ENCODE measurements around the gene SPATA13.

The SPATA13 gene

GRCh38 chr13:24299488-24300114 lies 139.1 kb downstream of the SPATA13 start:
- Histone ChIP-seq H3K9me3 (no peaks in the 10 kb centered on the region), H3K36me3 (peaks cover 100% of the 10 kb centered on the region), H3K4me1 (ENCODE audit: control insufficient read depth in 1 of 2, insufficient read depth in 1 of 2, low read depth in 1 of 2, low read length in 1 of 2) (no peaks in the 10 kb centered on the region), H3K27ac (no peak overlapping the region), H3K27me3 (no peaks in the 10 kb centered on the region), H3K4me3 (ENCODE audit: low read depth in 1 of 2, low read length in 1 of 2) (no peak overlapping the region)
- TF ChIP-seq CTCF (IDR thresholded peaks at IDR 0.05), result no peak

- Histone ChIP-seq H3K4me1 (ENCODE audit: control insufficient read depth in 1 of 2, insufficient read depth in 1 of 2, low read depth in 1 of 2, low read length in 1 of 2) (no peaks in the 10 kb centered on the region), H3K27me3 (no peaks in the 10 kb centered on the region), H3K9me3 (no peaks in the 10 kb centered on the region), H3K36me3 (peaks cover 99% of the 10 kb centered on the region), H3K4me3 (ENCODE audit: low read depth in 1 of 2, low read length in 1 of 2) (no peak overlapping the region), H3K27ac (no peak overlapping the region)
- TF ChIP-seq CTCF (IDR thresholded peaks at IDR 0.05), result no peak
These were observed 140.9 kb downstream of the SPATA13 start for GRCh38 chr13:24301434-24301833.

- no peak for TF ChIP-seq CTCF (IDR thresholded peaks at IDR 0.05)
- no peak overlapping the region for H3K4me3 ChIP-seq (ENCODE audit: low read depth in 1 of 2, low read length in 1 of 2)
- no peaks in the 10 kb centered on the region for H3K9me3 ChIP-seq
- H3K27ac ChIP-seq, result no peak overlapping the region
- H3K36me3 ChIP-seq, result peaks cover 94% of the 10 kb centered on the region
- H3K4me1 ChIP-seq (ENCODE audit: control insufficient read depth in 1 of 2, insufficient read depth in 1 of 2, low read depth in 1 of 2, low read length in 1 of 2), result no peaks in the 10 kb centered on the region
- H3K27me3 ChIP-seq, result no peaks in the 10 kb centered on the region
These were observed 141.4 kb downstream of the SPATA13 start for GRCh38 chr13:24301911-24302310.

GRCh38 chr13:24304620-24305019 lies 144.1 kb downstream of the SPATA13 start:
- Histone ChIP-seq H3K36me3 (peaks cover 71% of the 10 kb centered on the region), H3K27me3 (no peaks in the 10 kb centered on the region), H3K4me1 (ENCODE audit: control insufficient read depth in 1 of 2, insufficient read depth in 1 of 2, low read depth in 1 of 2, low read length in 1 of 2) (no peaks in the 10 kb centered on the region), H3K9me3 (no peaks in the 10 kb centered on the region), H3K4me3 (ENCODE audit: low read depth in 1 of 2, low read length in 1 of 2) (no peak overlapping the region), H3K27ac (no peak overlapping the region)
- TF ChIP-seq CTCF (IDR thresholded peaks at IDR 0.05), result no peak

- Histone ChIP-seq H3K27me3 (no peaks in the 10 kb centered on the region), H3K9me3 (no peaks in the 10 kb centered on the region), H3K36me3 (peaks cover 51% of the 10 kb centered on the region), H3K4me1 (ENCODE audit: control insufficient read depth in 1 of 2, insufficient read depth in 1 of 2, low read depth in 1 of 2, low read length in 1 of 2) (no peaks in the 10 kb centered on the region), H3K4me3 (ENCODE audit: low read depth in 1 of 2, low read length in 1 of 2) (no peak overlapping the region), H3K27ac (no peak overlapping the region)
- no peak for TF ChIP-seq CTCF (IDR thresholded peaks at IDR 0.05)
These were observed 146.1 kb downstream of the SPATA13 start for GRCh38 chr13:24306632-24307031.

Data from neutrophil (primary cell).